Endothelial cell of umbilical vein (primary cell): Measurements from ENCODE around the gene PDLIM4.

ENCODE experiments used
- CTCF ChIP-seq, 2 donors: IDR thresholded peaks; 1 replicate in 1 of 2; 2 replicates in 1 of 2; pipeline ENCODE4 v1.5.1; 2011; ENCODE audit warnings: low read length in 2 of 2, mild to moderate bottlenecking in 2 of 2, moderate library complexity in 2 of 2, control low read depth in 1 of 2, inconsistent platforms in 1 of 2, low read depth in 1 of 2; ENCODE audit not compliant: insufficient read depth in 1 of 2; ENCODE audit errors: extremely low read depth in 1 of 2
- GATA2 ChIP-seq: IDR thresholded peaks from 2 replicates; pipeline ENCODE4 v1.7.0; 2011; ENCODE audit warnings: low read depth, mild to moderate bottlenecking, moderate library complexity, mixed read lengths, low read length; ENCODE audit not compliant: insufficient read length, insufficient read depth
- MYC ChIP-seq: IDR thresholded peaks from one replicate; pipeline ENCODE4 v1.6.1; 2011; ENCODE audit warnings: mild to moderate bottlenecking, low read depth, low read length
- POLR2A ChIP-seq: IDR thresholded peaks from 2 replicates; pipeline ENCODE4 v1.6.1; 2012; ENCODE audit warnings: low read depth, mild to moderate bottlenecking, control low read depth, low read length
- POLR2AphosphoS5 ChIP-seq: IDR thresholded peaks from 2 replicates; pipeline ENCODE4 v1.6.1; 2012; ENCODE audit warnings: low read depth, mild to moderate bottlenecking, control low read depth, low read length, moderate library complexity; ENCODE audit not compliant: insufficient read depth
- TF ChIP-seq, protein P1 (sequence below): IDR thresholded peaks from 2 replicates; pipeline ENCODE4 v1.6.1; 2011; ENCODE audit not compliant: insufficient read depth, insufficient read length

GRCh38 chr5:132228241-132229035 is 29.1 kb upstream of the PDLIM4 start:
- TF ChIP-seq CTCF (IDR thresholded peaks at IDR 0.05; ENCODE audit: extremely low read depth in 1 of 2, insufficient read depth in 1 of 2, low read depth in 1 of 2, low read length in 2 of 2) (no peak), POLR2AphosphoS5 (no peak), POLR2A (no peak), GATA2 (no peak), MYC (no peak)
- TF ChIP-seq, protein P1, sequence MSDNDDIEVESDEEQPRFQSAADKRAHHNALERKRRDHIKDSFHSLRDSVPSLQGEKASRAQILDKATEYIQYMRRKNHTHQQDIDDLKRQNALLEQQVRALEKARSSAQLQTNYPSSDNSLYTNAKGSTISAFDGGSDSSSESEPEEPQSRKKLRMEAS: no peak
